HL-60 (cell line): ENCODE data around the gene INPP4B.

Source experiments
- DNase-seq, 2 experiments: peaks; one replicate each; pipeline ENCODE4 v3.0.0-alpha.2; 2010 to 2020; ENCODE audit warnings: low read depth in 1 of 2, low spot score in 1 of 2
- H3K27ac ChIP-seq: fragments of 250-450 bp; sonication (Bioruptor Pico); replicated peaks from 2 replicates; pipeline ENCODE4 v1.5.1; 2020; ENCODE audit warnings: mild to moderate bottlenecking, moderate library complexity
- H3K27me3 ChIP-seq: fragments of 250-450 bp; sonication (Bioruptor Pico); 2 replicates; pipeline ENCODE4 v1.5.1; 2021; ENCODE audit warnings: mild to moderate bottlenecking, moderate library complexity; ENCODE audit not compliant: insufficient read depth, poor library complexity, severe bottlenecking
- H3K4me3 ChIP-seq: replicated peaks from 2 replicates; pipeline ENCODE4 v1.5.1; 2011; ENCODE audit warnings: mild to moderate bottlenecking, control low read depth, low read length; ENCODE audit not compliant: insufficient read depth
- CTCF ChIP-seq: IDR thresholded peaks from one replicate; pipeline ENCODE4 v1.5.1; 2011; ENCODE audit warnings: low read length, control low read depth, inconsistent platforms; ENCODE audit not compliant: insufficient read depth
- GABPA ChIP-seq: IDR thresholded peaks from 2 replicates; pipeline ENCODE4 v1.6.1; 2012; ENCODE audit warnings: low read depth
- POLR2AphosphoS5 ChIP-seq: IDR thresholded peaks from 2 replicates; pipeline ENCODE4 v1.6.1; 2012; ENCODE audit warnings: low read depth
- REST ChIP-seq: IDR thresholded peaks from 2 replicates; pipeline ENCODE4 v1.6.1; 2012; ENCODE audit warnings: low read depth; ENCODE audit not compliant: insufficient replicate concordance
- SPI1 ChIP-seq: IDR thresholded peaks from 2 replicates; pipeline ENCODE4 v1.6.1; 2012; ENCODE audit warnings: low read depth, mild to moderate bottlenecking, borderline replicate concordance

Gene INPP4B

GRCh38 chr4:142858446-142858845 is 12.3 kb upstream of the INPP4B start:
- Histone ChIP-seq H3K27ac (no peak overlapping the region), H3K4me3 (no peak overlapping the region), H3K27me3 (no peaks in the 10 kb centered on the region)
- no peak for DNase-seq
- no peak for TF ChIP-seq CTCF
- TF ChIP-seq POLR2AphosphoS5 = no peak
- no peak for TF ChIP-seq SPI1
- no peak for TF ChIP-seq REST
- no peak for TF ChIP-seq GABPA

- TF ChIP-seq GABPA (no peak), REST (no peak), CTCF (no peak), POLR2AphosphoS5 (no peak), SPI1 (no peak)
- DNase-seq = no peak
- H3K27ac ChIP-seq = no peak overlapping the region
- H3K27me3 ChIP-seq = no peaks in the 10 kb centered on the region
- H3K4me3 ChIP-seq = no peak overlapping the region
Observed at GRCh38 chr4:142856576-142856975, 10.5 kb upstream of the INPP4B start.

- no peak overlapping the region for H3K4me3 ChIP-seq
- no peak for DNase-seq
- H3K27me3 ChIP-seq = peaks cover 33% of the 10 kb centered on the region
- no peak overlapping the region for H3K27ac ChIP-seq
- TF ChIP-seq POLR2AphosphoS5 (no peak), CTCF (peak; percentile 8)
Observed at GRCh38 chr4:142850478-142850877, 4.4 kb upstream of the INPP4B start.

GRCh38 chr4:142846729-142847596 is 862 bp upstream of the INPP4B start:
- no peak overlapping the region for H3K27ac ChIP-seq
- TF ChIP-seq REST = no peak
- TF ChIP-seq GABPA = no peak
- TF ChIP-seq SPI1 = no peak
- TF ChIP-seq POLR2AphosphoS5 = no peak
- TF ChIP-seq CTCF = no peak
- peaks cover 54% of the 10 kb centered on the region for H3K27me3 ChIP-seq
- peak overlapping the region; percentile 38 for H3K4me3 ChIP-seq
- DNase-seq = no peak
